Measurements from ENCODE around the gene ASCL4. TPM values are rescaled to one million over a fixed set of nuclear protein-coding genes. Genes with fewer than 3 reads are reported as not detected.

ASCL4 gene
- total RNA-seq, 1 experiment from 2014 or later = not detected

GRCh38 chr12:107732365-107732764 is 42.1 kb upstream of the ASCL4 start:
- no peak overlapping the region for H3K9ac ChIP-seq (ENCODE audit: extremely low read depth, insufficient read length, low read length)
- no peaks in the 10 kb centered on the region for H3K9me3 ChIP-seq (ENCODE audit: control insufficient read depth, low read depth, low read length)
- no peak overlapping the region for H4K91ac ChIP-seq (ENCODE audit: insufficient read length, low read depth, low read length)
- no peak overlapping the region for H3K4ac ChIP-seq (ENCODE audit: low read depth, low read length)
- TF ChIP-seq CTCF (conservative IDR thresholded peaks at IDR 0.05) = no peak
- no peak overlapping the region for H2BK15ac ChIP-seq (ENCODE audit: low read depth, low read length)
- H3K36me3 Mint-ChIP-seq (ENCODE audit: insufficient read depth in 1 of 3, low read depth in 3 of 3) = peaks cover 3 to 37% (median 32%) of the 10 kb centered on the region in 3 experiments; a peak in 6 of 7 replicates
- no peak overlapping the region for H2BK5ac ChIP-seq (ENCODE audit: insufficient read length, low read length)
- no peaks in the 10 kb centered on the region for H3K79me2 ChIP-seq (ENCODE audit: insufficient read depth, low read length)
- H4K8ac ChIP-seq (replicated peaks; ENCODE audit: insufficient read length, low read depth, low read length) = no peak overlapping the region
- H3K14ac ChIP-seq (ENCODE audit: insufficient read depth, low read length) = no peak overlapping the region
- H2BK12ac ChIP-seq (ENCODE audit: insufficient read length, low read depth, low read length) = no peak overlapping the region
- H2BK20ac ChIP-seq (ENCODE audit: low read depth, low read length, poor library complexity, severe bottlenecking) = no peak overlapping the region
- DNase-seq = peak; percentile 40
- no peak overlapping the region for H4K5ac ChIP-seq (ENCODE audit: insufficient read length, low read depth, low read length)
- no peak overlapping the region for H3K4me3 Mint-ChIP-seq
- no peak overlapping the region for H3T11ph ChIP-seq (ENCODE audit: low read length)
- H3K27ac Mint-ChIP-seq = peak overlapping the region in 1 of 3 experiments; percentile 25; a peak in 2 of 7 replicates
- H3K4me2 ChIP-seq (ENCODE audit: insufficient read depth, insufficient read length, low read length) = no peak overlapping the region
- peaks cover 0 to under 1% of the 10 kb centered on the region in 2 experiments; a peak in 2 of 5 replicates for H3K9me3 Mint-ChIP-seq
- H2BK120ac ChIP-seq (ENCODE audit: low read depth, low read length, poor library complexity, severe bottlenecking) = no peak overlapping the region
- WGBS (ENCODE audit: extremely low coverage, insufficient read length, low lambda C conversion rate) = no CpG with 5 or more reads among the region's 3 CpGs
- no peaks in the 10 kb centered on the region for H3K27me3 ChIP-seq (ENCODE audit: insufficient read depth, low read length)
- H3K27me3 Mint-ChIP-seq (ENCODE audit: low read depth) = no peaks in the 10 kb centered on the region
- H3K18ac ChIP-seq (ENCODE audit: insufficient read length, low read depth, low read length) = no peak overlapping the region
- H3K79me1 ChIP-seq (ENCODE audit: insufficient read depth, low read depth, low read length, poor library complexity, severe bottlenecking) = peaks cover 2% of the 10 kb centered on the region
- no peak overlapping the region for H3K27ac ChIP-seq (ENCODE audit: insufficient read length, low read depth, low read length)
- H3K23ac ChIP-seq (ENCODE audit: insufficient read length, low read depth, low read length) = no peak overlapping the region
- H3K4me1 Mint-ChIP-seq = no peaks in the 10 kb centered on the region
- no peaks in the 10 kb centered on the region for H3K4me1 ChIP-seq (ENCODE audit: insufficient read depth, low read length)
- H4K20me1 ChIP-seq (ENCODE audit: control insufficient read depth, insufficient read depth, insufficient read length) = no peaks in the 10 kb centered on the region
- no peaks in the 10 kb centered on the region for H3K23me2 ChIP-seq (ENCODE audit: insufficient read length, low read depth, low read length, poor library complexity, severe bottlenecking)
- H2AK5ac ChIP-seq (ENCODE audit: insufficient read length, low read length) = no peak overlapping the region
- H3K56ac ChIP-seq (ENCODE audit: insufficient read length, low read depth, low read length) = no peak overlapping the region
- no peak overlapping the region for H2AFZ ChIP-seq (ENCODE audit: low read length)

Data from H9 (cell line).